ENCODE measurements around the gene PCARE.

GRCh38 chr2:29023188-29023587 is 51.1 kb downstream of the PCARE start:
- TF ChIP-seq POLR2AphosphoS5 (IDR thresholded peaks at IDR 0.05; ENCODE audit: borderline replicate concordance, low read depth, low read length) (no peak), EZH2 (IDR thresholded peaks at IDR 0.05) (no peak), FOXP2 (optimal IDR thresholded peaks at IDR 0.05; ENCODE audit: control extremely low read depth, extremely low read length, insufficient read depth) (no peak)

Data from SK-N-MC (cell line).